HG03520 (cell line): ENCODE data around the gene PTPRG.

Source experiments
- ATAC-seq: cut with Tn5 transposase; IDR thresholded peaks from one replicate; pipeline ENCODE4 v1.9.1; 2021; ENCODE audit warnings: mild to moderate bottlenecking, moderate library complexity; ENCODE audit not compliant: unreplicated experiment

Gene PTPRG

DNA sequence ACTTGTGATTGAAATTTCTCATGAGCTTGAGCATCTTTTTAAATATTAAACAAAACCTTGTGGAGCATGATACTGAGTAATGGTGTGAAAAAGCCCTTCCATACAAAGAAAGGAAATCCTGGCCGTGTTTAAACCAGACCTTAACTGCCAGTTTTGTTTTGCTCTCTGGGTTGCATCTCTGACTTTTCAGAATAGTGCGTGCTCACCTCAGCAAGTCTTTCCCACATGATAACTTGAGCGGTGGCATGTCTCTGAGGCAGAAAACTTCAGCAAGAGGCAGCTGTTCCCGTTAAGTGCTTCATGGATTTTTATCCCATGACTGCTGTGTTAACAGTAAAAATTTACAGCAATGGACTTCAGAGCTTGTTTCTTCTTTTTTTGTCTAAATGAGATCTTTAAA is 418.7 kb downstream of the PTPRG start:
- no peak for ATAC-seq

DNA sequence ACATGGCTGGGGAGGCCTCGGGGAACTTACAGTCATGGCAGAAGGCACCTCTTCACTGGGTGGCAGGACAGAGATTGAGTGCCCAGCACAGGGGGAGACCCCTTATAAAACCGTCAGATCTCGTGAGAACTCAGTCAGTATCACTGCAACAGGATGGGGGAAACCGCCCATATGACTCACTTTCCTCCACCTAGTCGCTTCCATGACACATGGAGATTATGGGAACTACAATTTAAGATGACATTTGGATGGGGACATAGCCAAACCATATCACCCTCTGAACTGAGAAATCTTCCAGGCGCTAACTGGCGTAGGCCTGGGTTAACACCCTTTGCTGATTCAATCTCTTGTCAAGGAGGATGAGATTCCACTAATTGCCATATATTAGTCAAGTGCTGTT is 419.7 kb downstream of the PTPRG start:
- no peak for ATAC-seq

DNA sequence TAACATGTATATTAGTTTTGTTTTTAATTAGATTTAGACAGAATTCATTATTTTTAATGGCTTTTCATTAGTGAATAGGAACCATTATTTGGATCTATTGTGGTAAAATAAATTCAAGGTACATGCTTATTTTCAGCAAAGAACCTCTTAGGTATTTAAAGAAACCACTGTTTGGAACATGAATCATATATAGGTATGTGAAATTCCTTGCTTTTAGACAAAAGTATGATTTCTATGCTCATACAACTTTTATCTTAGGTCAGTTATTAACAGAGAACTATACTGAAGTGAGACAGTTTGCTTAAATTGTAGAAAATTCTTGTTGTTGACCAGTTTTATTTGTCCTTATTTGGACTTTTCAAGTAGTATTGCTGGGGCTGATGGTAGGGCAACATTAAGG is 422.1 kb downstream of the PTPRG start:
- no peak for ATAC-seq

DNA sequence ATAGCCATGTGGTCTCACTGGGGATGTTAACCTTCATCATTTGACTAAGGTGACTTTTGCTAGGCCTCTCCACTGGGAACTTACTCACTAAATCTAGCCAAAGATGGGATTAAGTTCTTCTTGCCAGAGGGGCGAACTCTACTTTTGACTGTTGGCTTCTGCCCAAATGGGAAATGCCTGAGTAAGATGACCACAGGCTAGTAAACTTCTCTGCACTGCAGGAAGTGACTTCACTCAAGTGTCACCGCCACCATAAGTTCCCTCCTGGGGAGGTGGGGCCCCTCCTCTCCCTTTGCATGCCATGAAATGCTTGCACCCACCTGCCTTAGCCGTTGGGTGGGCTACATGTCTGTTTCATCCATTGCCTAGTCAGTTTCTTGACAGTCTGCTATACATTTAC is 423.6 kb downstream of the PTPRG start:
- ATAC-seq = no peak

DNA sequence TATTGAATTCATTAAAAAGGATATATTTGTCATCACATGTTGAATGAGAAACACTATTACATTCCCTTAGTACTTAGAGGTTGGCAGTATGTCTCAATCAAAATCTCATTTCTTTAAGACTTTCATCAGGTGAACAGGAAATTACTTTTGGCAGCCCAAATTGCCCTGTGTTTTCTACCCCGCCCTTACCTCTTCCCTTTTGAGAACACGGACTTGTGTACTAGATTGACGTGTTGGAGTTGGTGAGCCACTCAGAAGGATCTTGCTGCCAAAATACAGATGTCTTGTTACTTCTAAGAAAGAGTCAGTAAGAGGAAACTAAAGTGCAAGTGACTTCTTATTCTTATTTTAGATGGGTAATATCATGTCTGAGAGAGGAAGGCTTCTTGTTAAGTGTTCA is 425.1 kb downstream of the PTPRG start:
- ATAC-seq = no peak

- ATAC-seq = no peak
Observed at GRCh38 chr3:61989681-61990080, 428.3 kb downstream of the PTPRG start.

DNA sequence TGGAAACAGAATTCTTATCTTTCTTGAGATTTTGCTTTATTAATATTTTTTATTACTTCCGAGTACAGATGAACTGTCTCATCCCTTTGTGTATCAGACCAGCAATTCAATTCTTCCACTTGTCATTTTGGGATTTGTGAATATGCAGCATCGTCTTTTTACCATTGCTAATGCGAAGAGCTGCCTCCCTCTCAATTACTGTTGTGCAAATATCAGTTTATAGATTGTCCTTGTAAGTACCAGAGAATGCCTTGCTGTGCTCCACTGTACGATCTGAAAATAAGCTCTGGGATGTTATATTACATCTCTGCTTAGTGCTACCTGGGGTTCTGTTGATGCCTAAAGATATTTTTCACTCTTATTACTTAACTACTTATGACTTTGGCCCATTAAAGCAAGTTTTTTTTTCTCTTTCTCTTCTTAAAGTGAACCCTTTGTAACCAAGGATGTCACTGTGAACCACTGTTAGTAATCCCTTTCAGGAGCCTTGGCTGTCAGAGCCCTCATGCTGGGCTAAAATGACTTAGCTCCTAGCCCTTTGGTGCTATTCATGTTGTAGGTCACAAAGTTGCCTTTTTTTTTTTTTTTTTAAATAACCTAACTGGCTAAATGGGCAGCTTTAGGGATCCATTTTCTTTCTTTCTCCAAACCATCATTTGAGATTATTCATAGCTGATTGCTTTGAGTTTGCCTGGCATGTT is 429.1 kb downstream of the PTPRG start:
- no peak for ATAC-seq

- no peak for ATAC-seq
Observed at GRCh38 chr3:61991706-61992105, 430.3 kb downstream of the PTPRG start.

- ATAC-seq = no peak
Observed at GRCh38 chr3:61996366-61996765, 435.0 kb downstream of the PTPRG start.

GRCh38 chr3:61997101-61997500 is 435.7 kb downstream of the PTPRG start:
- no peak for ATAC-seq

GRCh38 chr3:62003835-62004234 is 442.5 kb downstream of the PTPRG start:
- ATAC-seq = no peak

GRCh38 chr3:62007036-62007435 is 445.7 kb downstream of the PTPRG start:
- no peak for ATAC-seq

- no peak for ATAC-seq
Observed at GRCh38 chr3:62010989-62011388, 449.6 kb downstream of the PTPRG start.

DNA sequence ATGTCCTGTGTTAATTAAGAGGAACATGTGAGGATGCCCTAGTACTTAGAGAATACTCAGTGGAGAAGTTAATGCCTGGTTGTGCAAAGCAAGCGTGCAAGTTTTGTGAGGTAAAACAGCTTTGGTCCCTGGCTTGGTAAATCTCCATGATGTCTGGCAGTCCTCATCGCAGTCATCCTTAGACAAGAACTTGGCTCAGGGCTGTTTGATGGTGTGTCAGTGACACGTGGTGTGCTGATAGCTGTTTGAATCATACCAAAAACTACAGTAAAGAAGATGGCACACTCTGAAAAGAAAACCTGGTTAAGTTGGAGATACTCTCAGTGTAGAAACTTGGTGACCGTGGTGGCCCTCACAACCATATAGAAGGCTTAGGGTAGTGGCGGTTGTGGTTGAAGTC is 450.3 kb downstream of the PTPRG start:
- no peak for ATAC-seq

DNA sequence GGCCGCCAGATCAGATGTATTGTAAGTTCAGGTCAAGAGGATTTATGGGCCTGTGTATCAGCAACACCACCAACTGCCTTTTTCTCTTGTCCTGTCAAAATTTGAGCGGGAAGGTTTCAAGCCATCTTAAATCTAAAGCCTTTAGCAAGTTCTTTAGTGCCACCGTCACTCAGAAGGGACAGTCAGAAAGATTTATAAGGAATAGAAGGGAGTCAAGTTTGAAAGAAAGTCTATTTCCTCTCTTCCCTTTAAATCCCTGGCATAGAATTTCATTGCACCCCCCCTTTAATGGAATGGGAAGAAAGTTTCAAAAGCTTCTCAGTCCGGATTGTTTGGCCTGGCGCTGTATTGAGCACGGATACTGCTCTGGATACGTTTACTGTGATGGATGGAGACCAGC is 452.6 kb downstream of the PTPRG start:
- ATAC-seq = no peak

DNA sequence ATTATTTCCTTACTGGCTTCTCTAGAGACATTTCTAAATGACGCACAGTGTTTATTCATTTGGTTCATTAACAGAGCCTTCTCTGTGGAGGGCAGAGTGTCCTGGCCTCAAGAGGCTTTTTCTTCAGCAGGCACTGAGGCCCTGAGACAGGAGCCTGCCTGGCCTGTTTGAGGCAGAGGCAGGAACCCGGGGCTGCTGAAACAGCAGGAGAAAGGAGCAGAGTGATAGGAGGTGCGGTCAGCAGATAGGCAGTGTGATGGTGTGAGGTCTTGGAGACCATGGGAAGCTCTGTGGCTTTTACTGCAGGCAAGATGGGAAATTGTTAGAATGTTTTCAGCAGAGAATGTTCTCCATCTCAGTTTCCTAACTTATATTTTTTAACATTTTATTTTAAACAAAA is 453.7 kb downstream of the PTPRG start:
- ATAC-seq = no peak

GRCh38 chr3:62019906-62020305 is 458.5 kb downstream of the PTPRG start:
- no peak for ATAC-seq

DNA sequence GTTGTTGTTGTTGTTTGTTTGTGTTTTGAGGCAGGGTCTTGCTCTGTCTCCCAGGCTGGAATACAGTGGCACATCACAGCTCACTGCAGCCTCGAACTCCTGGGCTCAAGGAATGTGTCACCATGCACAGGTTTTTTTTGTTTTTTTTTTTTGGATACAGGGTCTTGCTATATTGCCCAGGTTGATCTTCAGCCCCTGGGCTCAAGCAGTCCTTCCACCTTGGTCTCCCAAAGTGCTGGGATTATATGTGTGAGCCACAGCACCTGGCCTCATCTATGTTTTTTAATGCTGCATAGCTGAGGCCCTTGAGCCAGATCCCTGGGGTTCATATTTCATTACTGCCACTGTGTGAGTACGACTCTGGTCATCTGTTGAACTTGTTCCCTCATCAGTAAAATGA is 459.3 kb downstream of the PTPRG start:
- ATAC-seq = no peak

- no peak for ATAC-seq
Observed at GRCh38 chr3:62022312-62022711, 460.9 kb downstream of the PTPRG start.

GRCh38 chr3:62024882-62025281 is 463.5 kb downstream of the PTPRG start:
- ATAC-seq = no peak

GRCh38 chr3:62025913-62026312 is 464.5 kb downstream of the PTPRG start:
- ATAC-seq = no peak

DNA sequence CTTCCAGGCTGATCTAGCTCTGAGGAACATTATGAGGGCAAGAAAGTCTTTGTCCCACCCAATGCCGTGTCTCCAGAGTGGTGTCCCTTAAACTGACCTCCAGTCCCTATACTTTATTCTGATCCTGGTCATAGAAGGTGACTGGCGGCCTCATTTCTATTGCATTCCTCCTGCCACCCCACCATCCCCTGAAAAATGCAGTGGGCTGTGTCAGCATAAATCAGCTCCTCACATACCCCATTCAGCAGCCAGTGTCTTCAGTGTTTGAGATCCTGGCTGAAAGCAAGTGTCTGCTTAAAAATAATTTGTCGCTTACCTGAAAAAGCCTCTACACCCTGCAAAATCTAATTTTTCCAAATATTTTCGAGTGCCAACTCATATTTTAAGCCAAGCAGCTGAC is 465.9 kb downstream of the PTPRG start:
- ATAC-seq = no peak

DNA sequence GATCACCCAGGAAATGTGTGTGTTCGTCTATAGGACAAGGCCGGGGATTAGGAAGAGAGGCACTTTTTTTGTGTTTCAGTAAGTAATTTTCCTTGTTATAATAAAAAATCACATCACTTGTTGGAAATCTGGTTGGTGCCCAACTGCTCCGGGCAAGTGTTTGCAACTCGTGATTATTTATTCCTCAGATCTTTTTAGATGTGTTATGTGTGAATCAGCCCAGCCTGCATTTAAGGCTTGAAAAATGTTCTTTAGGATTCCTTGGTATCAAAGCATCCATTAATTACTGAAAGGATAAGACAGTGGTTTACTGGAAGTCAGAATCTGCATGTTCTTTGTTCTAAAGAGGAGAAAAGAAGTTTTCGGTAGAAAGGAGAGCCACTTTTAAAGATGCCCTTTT is 466.4 kb downstream of the PTPRG start:
- ATAC-seq = no peak
